CD4-positive, alpha-beta T cell (primary cell): ENCODE data around the gene SPINT1. TPM values are rescaled to one million over a fixed set of nuclear protein-coding genes. Genes with fewer than 3 reads are reported as not detected.

Source experiments
- ATAC-seq: fragments of 200-7000 bp; cut with Tn5 transposase; one replicate; pipeline ENCODE4 v1.10.0; 2022; ENCODE audit warnings: mild to moderate bottlenecking; ENCODE audit not compliant: poor library complexity
- CTCF ChIA-PET: fragments of 350-600 bp; sonication (Branson Sonifier 250); formaldehyde crosslinking; loops from one replicate; lab custom pipeline; 2021; ENCODE audit warnings: antibody characterized with exemption, inconsistent platforms; lab: Charles Lee
- POLR2A ChIA-PET: fragments of 350-600 bp; sonication (Branson Sonifier 250); formaldehyde crosslinking; loops from one replicate; lab custom pipeline; 2021; ENCODE audit warnings: antibody characterized with exemption, inconsistent platforms; lab: Charles Lee
- DNase-seq, 14 experiments: peaks; one replicate each; pipeline ENCODE4 v3.0.0-alpha.2; 2013 to 2020; ENCODE audit warnings: mixed read lengths in 2 of 14
- H3K27ac ChIP-seq, 2 donors: one replicate each; pipeline versions ENCODE4 v1.5.1 to v1.7.0; 2013; ENCODE audit warnings: low read length in 2 of 2, low read depth in 1 of 2, mild to moderate bottlenecking in 1 of 2
- H3K27me3 ChIP-seq, 2 experiments: 1 replicate in 1 of 2; 2 replicates in 1 of 2; pipeline versions ENCODE4 v1.6.1 to v1.7.0; 2013; ENCODE audit warnings: low read length in 2 of 2, control low read depth in 1 of 2, mild to moderate bottlenecking in 1 of 2, moderate library complexity in 1 of 2; ENCODE audit not compliant: insufficient read depth in 2 of 2, control insufficient read depth in 1 of 2
- H3K36me3 ChIP-seq: one replicate; pipeline ENCODE4 v1.6.1; 2013; ENCODE audit warnings: low read length, control low read depth; ENCODE audit not compliant: insufficient read depth
- H3K4me1 ChIP-seq: one replicate; pipeline ENCODE4 v1.6.1; 2013; ENCODE audit warnings: low read length, control low read depth; ENCODE audit not compliant: insufficient read depth
- H3K4me3 ChIP-seq: one replicate; pipeline ENCODE4 v1.5.1; 2013; ENCODE audit warnings: mild to moderate bottlenecking, low read length, moderate library complexity
- H3K9me3 ChIP-seq, 2 experiments: 1 replicate in 1 of 2; 2 replicates in 1 of 2; pipeline versions ENCODE4 v1.6.1 to v1.7.0; 2013; ENCODE audit warnings: low read length in 2 of 2, mild to moderate bottlenecking in 2 of 2, control low read depth in 1 of 2, moderate library complexity in 1 of 2; ENCODE audit not compliant: control insufficient read depth in 1 of 2, insufficient read depth in 1 of 2
- H3K27ac Mint-ChIP-seq: one replicate; pipeline ENCODE4 v1.8.0; 2020; ENCODE audit warnings: mixed read lengths
- H3K27me3 Mint-ChIP-seq: one replicate; pipeline ENCODE4 v1.8.0; 2021; ENCODE audit warnings: mixed read lengths
- H3K36me3 Mint-ChIP-seq: one replicate; pipeline ENCODE4 v1.8.0; 2021; ENCODE audit warnings: low read depth, mixed read lengths
- H3K4me1 Mint-ChIP-seq: one replicate; pipeline ENCODE4 v1.8.0; 2021; ENCODE audit warnings: low read depth, mixed read lengths
- H3K4me3 Mint-ChIP-seq: one replicate; pipeline ENCODE4 v1.8.0; 2020; ENCODE audit warnings: mild to moderate bottlenecking, mixed read lengths
- H3K9me3 Mint-ChIP-seq: one replicate; pipeline ENCODE4 v1.8.0; 2020; ENCODE audit warnings: mixed read lengths
- CTCF ChIP-seq: fragments of 200-600 bp; IDR thresholded peaks from one replicate; pipeline ENCODE4 v1.8.0; 2022; ENCODE audit warnings: antibody characterized with exemption, mild to moderate bottlenecking
- intact Hi-C, 2 experiments: fragments of 100-400 bp; cut with DNase I in 1 of 2; cut with micrococcal nuclease in 1 of 2; formaldehyde crosslinking; loops; one replicate each; pipeline versions ENCODE4 v1.15.1 to v1.9.0; 2023 to 2025; cut with DNase I, micrococcal nuclease
- total RNA-seq, 174 experiments: library from RNA in 2 of 174; stranded (reverse) in 2 of 174; gene quantifications; one replicate each; pipeline ENCODE4 v1.2.3 and lab custom pipeline; 2021 to 2026

Gene SPINT1
- total RNA-seq, 2 experiments from 2014 or later = 1.0 to 1.6 TPM

- no peak overlapping the region for H3K27ac Mint-ChIP-seq
- DNase-seq (no peak), ATAC-seq (no peak)
- Histone ChIP-seq H3K4me3 (no peak overlapping the region), H3K27ac (no peak overlapping the region), H3K27me3 (no peaks in the 10 kb centered on the region), H3K4me1 (peaks cover 8% of the 10 kb centered on the region), H3K36me3 (peaks cover 2% of the 10 kb centered on the region), H3K9me3 (peaks cover 0 to 3% of the 10 kb centered on the region in 2 experiments)
- H3K4me1 Mint-ChIP-seq = peaks cover 7% of the 10 kb centered on the region
- ChIA-PET CTCF (no interaction called here), POLR2A (interaction anchor here (1.2 kb wide), 1 partner anchor 11 kb away, joined by 3 read pairs; no protein-coding TSS in a partner anchor)
- no peaks in the 10 kb centered on the region for H3K9me3 Mint-ChIP-seq
- no peak for TF ChIP-seq CTCF
- no peak overlapping the region for H3K4me3 Mint-ChIP-seq
- H3K36me3 Mint-ChIP-seq = no peaks in the 10 kb centered on the region
- intact Hi-C loops = no loop called here
- no peaks in the 10 kb centered on the region for H3K27me3 Mint-ChIP-seq
These were observed 9.5 kb downstream of the SPINT1 start for GRCh38 chr15:40853241-40853890.

GRCh38 chr15:40854161-40854560 lies 10.3 kb downstream of the SPINT1 start:
- Histone ChIP-seq H3K27me3 (no peaks in the 10 kb centered on the region), H3K36me3 (peaks cover 2% of the 10 kb centered on the region), H3K27ac (no peak overlapping the region), H3K9me3 (peaks cover 0 to 3% of the 10 kb centered on the region in 2 experiments), H3K4me1 (peaks cover 13% of the 10 kb centered on the region), H3K4me3 (no peak overlapping the region)
- Mint-ChIP-seq H3K4me3 (no peak overlapping the region), H3K9me3 (no peaks in the 10 kb centered on the region), H3K4me1 (peaks cover 10% of the 10 kb centered on the region), H3K27ac (no peak overlapping the region), H3K27me3 (no peaks in the 10 kb centered on the region), H3K36me3 (no peaks in the 10 kb centered on the region)
- CTCF ChIA-PET = no interaction called here
- no peak for TF ChIP-seq CTCF
- intact Hi-C loops = no loop called here
- ATAC-seq (no peak), DNase-seq (no peak)
- POLR2A ChIA-PET = no interaction called here

GRCh38 chr15:40855706-40856234 lies 11.9 kb downstream of the SPINT1 start:
- Mint-ChIP-seq H3K27ac (no peak overlapping the region), H3K9me3 (no peaks in the 10 kb centered on the region), H3K27me3 (no peaks in the 10 kb centered on the region), H3K36me3 (no peaks in the 10 kb centered on the region), H3K4me1 (peaks cover 14% of the 10 kb centered on the region), H3K4me3 (no peak overlapping the region)
- Histone ChIP-seq H3K9me3 (peaks cover 0 to 3% of the 10 kb centered on the region in 2 experiments), H3K4me1 (peaks cover 18% of the 10 kb centered on the region), H3K27ac (no peak overlapping the region), H3K36me3 (peaks cover 2% of the 10 kb centered on the region), H3K4me3 (no peak overlapping the region), H3K27me3 (no peaks in the 10 kb centered on the region)
- ATAC-seq (no peak), DNase-seq (no peak)
- ChIA-PET POLR2A (no interaction called here), CTCF (interaction anchor here (5.3 to 6.1 kb wide), 2 partner anchors 34 to 40 kb away, joined by 54 to 135 read pairs; partner anchors contain the start of gene VPS18)
- no peak for TF ChIP-seq CTCF
- intact Hi-C loops = no loop called here
